ENCODE results near the gene C11orf91.

- TF ChIP-seq CTCF (conservative IDR thresholded peaks at IDR 0.05 in 1 of 2, IDR thresholded peaks at IDR 0.05 in 1 of 2; ENCODE audit: low read depth in 1 of 2, low read length in 2 of 2) (no peak), EZH2 (IDR thresholded peaks at IDR 0.05; ENCODE audit: low read length, missing control alignments) (no peak)
These were observed 34.9 kb upstream of the C11orf91 start for GRCh38 chr11:33735271-33736147.

Data from fibroblast of lung (primary cell).